Measurements from ENCODE around the gene BACH2. TPM values are rescaled to one million over a fixed set of nuclear protein-coding genes. Genes with fewer than 3 reads are reported as not detected.

Gene BACH2
- total and polyA plus RNA-seq, 2 donors = 0.90 to 7.5 TPM

- no peak for DNase-seq (ENCODE audit: extremely low spot score)
- WGBS = 60% methylated on average over 3 of the region's 3 CpGs
- Histone ChIP-seq H3K4me3 (ENCODE audit: low read depth, low read length) (no peak overlapping the region), H3K4me1 (ENCODE audit: insufficient read depth) (no peaks in the 10 kb centered on the region), H3K27ac (ENCODE audit: low read depth) (no peak overlapping the region), H3K36me3 (ENCODE audit: insufficient read depth) (no peaks in the 10 kb centered on the region)
These were observed 19.3 kb upstream of the BACH2 start for GRCh38 chr6:90315986-90316385.

- WGBS = 86% methylated on average over 4 of the region's 4 CpGs
- H3K4me1 ChIP-seq (ENCODE audit: insufficient read depth) = no peaks in the 10 kb centered on the region
- no peak overlapping the region for H3K4me3 ChIP-seq (ENCODE audit: low read depth, low read length)
- no peak for DNase-seq (ENCODE audit: extremely low spot score)
- H3K36me3 ChIP-seq (ENCODE audit: insufficient read depth) = no peaks in the 10 kb centered on the region
- no peak overlapping the region for H3K27ac ChIP-seq (ENCODE audit: low read depth)
These were observed 18.8 kb upstream of the BACH2 start for GRCh38 chr6:90315354-90315950.

- DNase-seq (ENCODE audit: extremely low spot score) = no peak
- no peak overlapping the region for H3K27ac ChIP-seq (ENCODE audit: low read depth)
- WGBS = 88% methylated on average over 4 of the region's 4 CpGs
- H3K4me3 ChIP-seq (ENCODE audit: low read depth, low read length) = no peak overlapping the region
- H3K36me3 ChIP-seq (ENCODE audit: insufficient read depth) = no peaks in the 10 kb centered on the region
- no peaks in the 10 kb centered on the region for H3K4me1 ChIP-seq (ENCODE audit: insufficient read depth)
These were observed 17.9 kb upstream of the BACH2 start for GRCh38 chr6:90314514-90314913.

GRCh38 chr6:90311569-90311968 is 14.9 kb upstream of the BACH2 start:
- no peaks in the 10 kb centered on the region for H3K36me3 ChIP-seq (ENCODE audit: insufficient read depth)
- DNase-seq (ENCODE audit: extremely low spot score) = no peak
- 87% methylated on average over 4 of the region's 4 CpGs for WGBS
- no peak overlapping the region for H3K4me3 ChIP-seq (ENCODE audit: low read depth, low read length)
- H3K4me1 ChIP-seq (ENCODE audit: insufficient read depth) = no peaks in the 10 kb centered on the region
- no peak overlapping the region for H3K27ac ChIP-seq (ENCODE audit: low read depth)

- H3K36me3 ChIP-seq (ENCODE audit: insufficient read depth) = no peaks in the 10 kb centered on the region
- no peak for DNase-seq (ENCODE audit: extremely low spot score)
- 60% methylated on average over 1 of the region's 1 CpG for WGBS
- H3K27ac ChIP-seq (ENCODE audit: low read depth) = no peak overlapping the region
- no peaks in the 10 kb centered on the region for H3K4me1 ChIP-seq (ENCODE audit: insufficient read depth)
- no peak overlapping the region for H3K4me3 ChIP-seq (ENCODE audit: low read depth, low read length)
These were observed 9.3 kb upstream of the BACH2 start for GRCh38 chr6:90305800-90306448.

GRCh38 chr6:90304308-90304707 is 7.7 kb upstream of the BACH2 start:
- no peak overlapping the region for H3K27ac ChIP-seq (ENCODE audit: low read depth)
- no peak for DNase-seq (ENCODE audit: extremely low spot score)
- no peak overlapping the region for H3K4me3 ChIP-seq (ENCODE audit: low read depth, low read length)
- H3K4me1 ChIP-seq (ENCODE audit: insufficient read depth) = no peaks in the 10 kb centered on the region
- H3K36me3 ChIP-seq (ENCODE audit: insufficient read depth) = no peaks in the 10 kb centered on the region
- WGBS = 87% methylated on average over 5 of the region's 5 CpGs

- H3K4me1 ChIP-seq (ENCODE audit: insufficient read depth) = no peaks in the 10 kb centered on the region
- H3K27ac ChIP-seq (ENCODE audit: low read depth) = no peak overlapping the region
- WGBS = 69% methylated on average over 2 of the region's 2 CpGs
- no peaks in the 10 kb centered on the region for H3K36me3 ChIP-seq (ENCODE audit: insufficient read depth)
- no peak for DNase-seq (ENCODE audit: extremely low spot score)
- no peak overlapping the region for H3K4me3 ChIP-seq (ENCODE audit: low read depth, low read length)
These were observed 6.4 kb upstream of the BACH2 start for GRCh38 chr6:90303039-90303438.

- H3K4me1 ChIP-seq (ENCODE audit: insufficient read depth) = no peaks in the 10 kb centered on the region
- DNase-seq (ENCODE audit: extremely low spot score) = no peak
- H3K4me3 ChIP-seq (ENCODE audit: low read depth, low read length) = no peak overlapping the region
- WGBS = 97% methylated on average over 2 of the region's 2 CpGs
- no peak overlapping the region for H3K27ac ChIP-seq (ENCODE audit: low read depth)
- H3K36me3 ChIP-seq (ENCODE audit: insufficient read depth) = no peaks in the 10 kb centered on the region
These were observed 5.7 kb upstream of the BACH2 start for GRCh38 chr6:90302320-90302719.

GRCh38 chr6:90301816-90302215 is 5.2 kb upstream of the BACH2 start:
- no peaks in the 10 kb centered on the region for H3K36me3 ChIP-seq (ENCODE audit: insufficient read depth)
- 75% methylated on average over 1 of the region's 1 CpG for WGBS

GRCh38 chr6:90298459-90299053 is 1.9 kb upstream of the BACH2 start:
- no peaks in the 10 kb centered on the region for H3K36me3 ChIP-seq (ENCODE audit: insufficient read depth)
- DNase-seq (ENCODE audit: extremely low spot score) = no peak
- H3K4me3 ChIP-seq (ENCODE audit: low read depth, low read length) = no peak overlapping the region
- 89% methylated on average over 7 of the region's 7 CpGs for WGBS
- no peak overlapping the region for H3K27ac ChIP-seq (ENCODE audit: low read depth)
- no peaks in the 10 kb centered on the region for H3K4me1 ChIP-seq (ENCODE audit: insufficient read depth)

More at GRCh38 chr6:90301816-90302215, 5.2 kb upstream of the BACH2 start:
- no peaks in the 10 kb centered on the region for H3K4me1 ChIP-seq (ENCODE audit: insufficient read depth)
- no peak overlapping the region for H3K4me3 ChIP-seq (ENCODE audit: low read depth, low read length)
- DNase-seq (ENCODE audit: extremely low spot score) = no peak
- H3K27ac ChIP-seq (ENCODE audit: low read depth) = no peak overlapping the region

GRCh38 chr6:90297867-90298381 is 1.3 kb upstream of the BACH2 start:
- H3K36me3 ChIP-seq (ENCODE audit: insufficient read depth) = no peaks in the 10 kb centered on the region
- no peak overlapping the region for H3K27ac ChIP-seq (ENCODE audit: low read depth)
- H3K4me3 ChIP-seq (ENCODE audit: low read depth, low read length) = no peak overlapping the region
- H3K4me1 ChIP-seq (ENCODE audit: insufficient read depth) = no peaks in the 10 kb centered on the region
- 73% methylated on average over 9 of the region's 9 CpGs for WGBS
- no peak for DNase-seq (ENCODE audit: extremely low spot score)

- WGBS = 22% methylated on average over 31 of the region's 31 CpGs
- DNase-seq (ENCODE audit: extremely low spot score) = no peak
- H3K27ac ChIP-seq (ENCODE audit: low read depth) = peak overlapping the region; percentile 89
- peak overlapping the region; percentile 89 for H3K4me3 ChIP-seq (ENCODE audit: low read depth, low read length)
- H3K4me1 ChIP-seq (ENCODE audit: insufficient read depth) = no peaks in the 10 kb centered on the region
- H3K36me3 ChIP-seq (ENCODE audit: insufficient read depth) = no peaks in the 10 kb centered on the region
These were observed 648 bp upstream of the BACH2 start for GRCh38 chr6:90297115-90297866.

- no peaks in the 10 kb centered on the region for H3K36me3 ChIP-seq (ENCODE audit: insufficient read depth)
- no peaks in the 10 kb centered on the region for H3K4me1 ChIP-seq (ENCODE audit: insufficient read depth)
- WGBS = under 1% methylated on average over 57 of the region's 57 CpGs
- no peak overlapping the region for H3K27ac ChIP-seq (ENCODE audit: low read depth)
- DNase-seq (ENCODE audit: extremely low spot score) = no peak
- peak overlapping the region; percentile 89 for H3K4me3 ChIP-seq (ENCODE audit: low read depth, low read length)
These were observed 746 bp downstream of the BACH2 start for GRCh38 chr6:90295854-90296340.
